HG03558 (cell line): ENCODE results near the gene COA4.
"Not testable (repeated sequence)": the region's sequence is repeated elsewhere in the genome, so short reads cannot be mapped to it uniquely, and the experiment has no call there.

Source experiments
- ATAC-seq: cut with Tn5 transposase; IDR thresholded peaks from one replicate; pipeline ENCODE4 v1.9.1; 2021; ENCODE audit warnings: moderate number of reproducible peaks; ENCODE audit not compliant: unreplicated experiment; ENCODE audit errors: extremely low read depth

COA4 gene

DNA sequence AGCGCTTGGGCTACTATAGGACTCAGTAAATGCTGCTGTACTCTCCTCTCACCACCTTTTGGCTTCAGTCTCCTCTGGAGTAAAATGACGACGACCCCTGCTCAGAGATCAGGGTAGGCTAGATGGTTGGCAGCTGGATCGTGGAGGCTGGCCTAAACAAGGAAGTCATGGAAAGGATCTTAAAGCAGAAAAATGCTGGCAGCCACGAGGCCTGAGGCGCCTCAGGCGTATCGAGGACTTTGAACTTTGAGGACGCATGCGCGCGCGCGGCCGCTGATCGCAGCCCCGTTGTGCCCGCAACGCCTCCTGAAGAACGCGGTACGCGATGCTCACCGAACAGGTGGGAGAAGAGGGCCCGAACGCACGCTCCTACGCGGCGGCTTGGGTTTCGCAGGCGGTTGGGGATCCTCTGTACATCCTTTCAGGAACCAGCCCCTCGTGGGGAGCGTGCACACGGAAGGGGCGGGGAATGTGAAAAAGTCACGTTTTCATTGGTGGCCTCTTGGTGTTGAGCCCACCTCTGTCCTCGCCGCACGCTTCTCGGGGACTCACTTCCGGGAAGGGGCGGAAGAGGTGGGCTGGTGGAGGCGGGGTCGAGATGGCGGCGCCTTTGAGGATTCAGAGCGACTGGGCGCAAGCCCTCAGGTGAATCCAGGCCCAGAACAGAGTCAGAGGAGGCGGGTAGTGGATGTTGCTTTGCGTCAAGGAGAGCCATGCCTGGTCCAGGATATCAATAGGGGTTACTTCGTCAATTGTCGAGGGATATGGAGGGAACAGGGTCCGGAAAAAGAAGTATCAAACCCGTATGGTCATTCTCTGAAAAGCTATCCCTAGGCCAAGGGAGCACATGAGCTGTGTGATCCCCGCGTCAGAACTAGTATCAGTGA is at the start of gene COA4, which contains the start of gene PAAF1:
COA4 (minus strand) TSS at position 423 of the 887 bp plus-strand sequence. CDS start 3,468 bp downstream, outside the sequence.
PAAF1 (plus strand) TSS at position 576 of the 887 bp plus-strand sequence; CDS start at position 599, 23 bp downstream.
- ATAC-seq, result peak; percentile 80

DNA sequence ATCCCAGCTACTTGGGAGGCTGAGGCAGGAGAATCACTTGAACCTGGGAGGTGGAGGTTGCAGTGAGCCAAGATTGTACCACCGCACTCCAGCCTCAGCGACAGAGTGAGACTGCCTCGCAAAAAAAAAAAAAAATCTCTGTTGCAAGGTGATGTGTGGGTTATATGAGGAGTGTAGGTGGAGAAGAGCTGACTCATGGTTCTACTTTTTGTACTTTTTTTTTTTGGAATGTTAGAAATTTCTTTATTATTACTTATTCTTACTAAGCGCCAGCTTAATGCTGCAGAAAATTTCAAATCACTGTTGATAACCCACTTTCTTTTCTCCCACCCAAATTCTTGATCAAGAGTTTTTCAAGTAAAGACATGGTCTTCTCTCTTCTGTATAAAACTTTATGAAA is 44.5 kb upstream of the COA4 start:
- no peak for ATAC-seq

DNA sequence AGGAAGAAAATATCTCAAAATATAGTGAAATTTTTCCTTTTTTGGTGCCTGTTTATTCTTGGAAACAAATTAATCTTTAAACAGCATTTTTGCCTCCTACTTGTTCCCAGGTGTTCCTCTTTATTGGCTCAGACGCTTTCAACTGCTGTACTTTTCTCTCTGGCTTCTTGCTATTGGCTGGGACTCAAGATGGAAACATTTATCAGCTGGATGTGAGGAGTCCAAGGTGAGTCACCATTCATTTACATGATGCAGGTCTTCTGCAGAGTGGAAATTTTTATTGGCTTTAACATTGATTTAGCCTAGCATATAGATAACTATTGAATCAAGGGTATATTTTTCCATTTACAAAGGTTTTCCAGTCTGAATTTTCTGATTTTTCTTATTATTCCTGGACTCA is 39.8 kb upstream of the COA4 start:
- no peak for ATAC-seq

DNA sequence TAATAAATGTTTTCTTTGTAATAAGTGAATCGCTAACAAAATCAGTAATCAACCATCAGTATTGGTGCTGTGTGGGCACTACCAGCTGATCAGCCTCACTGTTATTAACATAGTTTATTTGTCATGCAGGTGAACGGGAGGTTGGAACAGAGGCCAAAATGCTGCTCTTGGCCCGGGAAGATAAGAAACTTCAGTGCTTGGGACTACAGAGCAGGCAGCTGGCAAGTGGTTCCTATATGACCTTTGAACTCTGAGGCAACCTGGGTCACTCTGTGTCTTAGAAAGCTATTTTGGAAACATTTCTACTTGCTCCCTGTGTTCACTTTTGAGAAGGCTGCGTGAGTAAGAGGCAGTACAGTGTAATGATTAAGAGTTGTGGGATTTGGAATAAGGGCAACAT is 37.6 kb upstream of the COA4 start:
- no peak for ATAC-seq

DNA sequence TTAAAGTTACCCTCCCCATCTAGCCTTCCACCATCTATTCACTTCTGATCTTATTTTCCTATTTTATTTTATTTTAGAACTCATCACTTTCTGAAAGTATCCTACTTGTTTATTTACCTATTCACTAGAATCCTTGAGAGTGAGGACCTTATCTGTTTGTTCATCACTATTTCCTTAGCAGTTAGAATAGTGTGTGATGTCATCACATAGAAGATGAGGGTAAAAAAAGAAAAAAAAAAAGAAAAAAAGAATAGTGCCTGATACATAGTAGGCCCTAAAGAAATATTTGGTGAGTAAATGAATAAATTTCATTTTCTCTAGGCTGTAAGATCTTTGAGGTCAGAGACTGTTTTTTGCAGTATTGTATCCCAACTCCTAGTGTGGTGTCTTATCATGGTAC is 36.8 kb upstream of the COA4 start:
- no peak for ATAC-seq

DNA sequence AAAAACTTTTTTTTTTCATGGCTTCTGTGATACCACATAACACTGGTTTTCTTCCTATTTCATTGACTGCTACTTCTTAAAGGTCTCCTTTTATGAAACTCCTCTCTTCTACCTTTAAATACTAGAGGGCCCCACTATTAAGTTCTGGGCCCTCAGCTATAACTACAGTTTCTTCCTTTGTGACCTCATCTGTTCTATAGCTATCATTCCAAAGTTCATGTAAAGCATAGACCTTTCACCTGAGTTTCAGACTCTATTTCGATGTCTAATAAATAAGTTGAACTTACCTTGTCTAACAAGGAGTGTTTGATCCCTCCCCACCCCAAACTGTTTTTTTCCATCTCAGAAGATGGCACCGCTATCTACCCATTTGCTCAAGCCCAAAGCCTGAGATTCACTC is 35.4 kb upstream of the COA4 start:
- no peak for ATAC-seq

DNA sequence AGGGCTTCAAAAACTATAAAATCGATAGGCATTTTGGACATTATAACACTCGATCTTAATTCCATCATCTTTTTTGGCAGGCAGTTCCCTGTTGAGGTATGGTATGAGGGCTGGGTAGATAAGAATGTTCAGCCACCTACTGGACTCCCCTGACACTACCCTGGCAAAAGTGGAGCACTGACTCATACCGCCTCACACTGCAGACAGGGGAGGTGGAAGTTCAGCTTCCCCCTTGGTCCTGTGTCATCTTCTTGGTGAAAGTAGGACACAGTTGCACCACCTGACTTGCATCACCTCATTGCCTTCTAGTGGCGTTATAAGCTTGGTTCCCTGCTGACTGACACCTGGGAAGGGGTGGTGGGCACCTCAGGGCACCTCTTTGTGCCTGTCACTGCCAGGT is 30.5 kb upstream of the COA4 start:
- no peak for ATAC-seq

DNA sequence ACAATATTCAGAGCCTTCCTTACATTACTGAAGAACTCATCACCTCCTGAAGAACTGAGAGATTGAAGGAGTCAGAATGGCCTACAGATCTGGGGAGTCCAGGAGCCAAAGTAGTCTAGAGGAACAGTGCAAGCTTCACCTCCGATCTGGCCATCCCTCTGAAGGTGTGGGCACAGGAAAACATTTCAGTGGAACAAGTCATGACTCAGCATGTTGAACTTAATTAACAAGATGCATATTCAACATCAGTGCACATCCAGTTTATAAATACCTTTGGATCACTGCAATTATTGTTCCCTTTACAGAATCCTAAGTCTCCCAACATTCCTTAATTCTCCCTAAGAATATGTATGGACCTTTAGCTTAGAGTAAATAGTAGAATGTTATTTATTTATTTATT is 25.7 kb upstream of the COA4 start:
- ATAC-seq, result no peak

DNA sequence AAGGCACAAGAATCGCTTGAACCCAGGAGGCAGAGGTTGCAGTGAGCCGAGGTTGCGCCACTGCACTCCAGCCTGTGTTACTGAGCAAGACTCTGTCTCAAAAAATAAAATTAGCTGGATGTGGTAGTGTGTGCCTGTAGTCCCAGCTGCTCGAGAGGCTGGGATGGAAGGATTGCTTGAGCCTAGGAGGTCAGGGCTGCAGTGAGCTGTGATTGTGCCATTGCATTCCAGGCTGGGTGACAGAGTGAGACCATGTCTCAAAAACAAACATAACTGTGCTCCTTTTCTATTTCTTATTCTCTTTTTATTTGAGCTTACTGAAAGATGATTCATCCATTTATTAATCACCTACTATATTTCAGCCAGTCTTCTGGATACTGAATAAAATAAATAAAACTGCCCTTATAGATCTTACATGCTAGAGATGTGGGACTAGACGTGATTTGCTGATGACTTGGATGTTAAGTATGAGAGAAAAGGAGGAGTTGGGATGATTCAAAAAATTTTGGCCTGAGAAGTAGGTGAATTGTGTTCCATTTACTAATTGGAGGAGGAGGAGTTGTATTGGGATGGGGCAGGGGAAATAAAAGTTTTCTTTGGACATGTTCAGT is 18.2 kb upstream of the COA4 start:
- ATAC-seq, result no peak

DNA sequence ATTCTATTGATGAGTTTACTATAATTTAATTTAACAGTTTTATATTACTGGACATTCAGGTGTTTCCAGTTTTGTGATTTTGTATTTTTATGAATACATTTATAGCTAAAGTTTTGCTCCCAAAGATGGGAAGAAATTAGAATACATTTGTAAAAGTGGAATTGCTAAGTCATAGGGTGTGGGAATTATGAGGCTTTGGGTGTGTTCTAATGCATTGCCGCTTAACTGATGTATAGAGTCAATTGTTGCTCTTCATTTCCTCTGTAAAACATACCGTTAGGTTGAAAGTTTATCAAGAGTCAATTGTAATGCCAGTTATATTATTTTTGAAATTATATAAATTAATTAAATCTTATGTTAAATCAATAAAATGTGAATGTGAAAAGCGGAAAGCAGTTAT is 16.4 kb upstream of the COA4 start:
- no peak for ATAC-seq

DNA sequence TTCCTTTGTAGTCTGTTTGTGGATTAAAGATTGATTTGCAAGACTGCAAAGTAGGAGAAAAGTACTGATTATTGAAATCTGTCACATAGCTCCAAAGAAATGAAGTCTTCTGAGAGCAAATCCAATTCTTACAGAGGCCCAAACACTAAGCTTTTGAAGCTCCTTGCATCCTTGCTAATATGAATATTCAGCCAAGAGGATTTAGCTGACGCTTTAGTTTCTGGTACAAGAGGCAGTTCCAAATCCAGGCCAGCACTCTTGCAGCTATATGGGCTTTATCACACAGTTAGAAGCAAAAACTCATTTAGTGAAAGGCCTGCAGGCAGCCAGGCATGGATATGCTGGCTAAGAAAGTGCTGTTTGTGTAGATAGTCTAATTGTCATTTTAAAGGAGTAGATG is 12.9 kb upstream of the COA4 start:
- no peak for ATAC-seq

DNA sequence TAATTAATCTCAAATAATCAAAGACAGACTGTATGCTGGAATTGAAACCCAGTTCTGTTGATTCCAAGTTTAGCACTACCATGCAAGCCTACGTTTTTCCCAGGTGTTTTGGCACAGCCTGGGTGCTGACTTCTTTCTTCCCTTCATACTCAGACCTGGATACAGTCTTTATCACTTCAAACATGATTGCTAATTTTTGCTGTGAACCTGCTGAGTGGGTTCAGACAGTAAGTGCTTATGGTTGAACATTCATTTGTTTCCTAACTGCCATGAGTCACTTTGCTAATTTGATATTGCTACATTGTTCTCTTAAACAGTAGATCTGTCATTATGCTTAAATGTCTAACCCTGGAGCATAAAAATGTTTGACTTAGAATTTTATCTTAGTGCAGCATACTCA is 12.4 kb upstream of the COA4 start:
- no peak for ATAC-seq

DNA sequence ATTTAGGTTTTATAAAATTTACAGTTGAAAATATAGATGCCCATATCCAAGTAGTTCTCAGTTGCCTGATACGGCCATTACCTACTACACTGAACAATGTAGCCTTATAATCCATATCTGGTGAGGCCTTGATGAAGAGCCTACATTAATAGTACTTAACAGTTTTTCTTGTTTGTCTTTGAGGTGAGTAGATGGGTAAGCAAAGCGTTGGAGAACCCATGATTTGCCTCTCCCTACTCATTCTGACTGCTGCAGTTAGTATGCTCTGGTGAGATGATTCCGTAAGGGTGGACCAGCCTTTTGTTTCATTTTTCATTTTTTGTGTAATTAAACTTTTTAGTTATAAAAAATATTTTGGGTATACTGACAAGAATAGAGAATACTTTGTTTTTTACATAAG is 11.6 kb upstream of the COA4 start:
- ATAC-seq, result no peak

DNA sequence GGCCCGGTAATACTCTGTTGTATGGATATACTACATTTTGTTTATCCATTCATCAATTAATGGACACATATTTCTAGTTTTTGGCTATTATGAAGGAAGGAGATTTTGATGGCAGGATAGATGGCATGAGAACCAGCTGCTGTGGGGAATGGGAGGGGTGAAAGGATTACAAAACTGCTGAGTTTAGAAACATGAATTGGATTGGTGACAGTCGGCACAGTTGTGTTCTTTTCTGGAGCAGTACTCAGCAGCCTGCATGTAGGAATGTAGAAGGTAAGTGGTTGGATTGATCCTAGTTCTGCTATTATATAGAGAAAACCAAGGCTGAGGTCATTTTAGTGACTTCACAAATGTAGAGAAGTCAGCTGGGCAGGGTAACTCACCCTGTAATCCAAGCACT is 7.2 kb upstream of the COA4 start:
- no peak for ATAC-seq

DNA sequence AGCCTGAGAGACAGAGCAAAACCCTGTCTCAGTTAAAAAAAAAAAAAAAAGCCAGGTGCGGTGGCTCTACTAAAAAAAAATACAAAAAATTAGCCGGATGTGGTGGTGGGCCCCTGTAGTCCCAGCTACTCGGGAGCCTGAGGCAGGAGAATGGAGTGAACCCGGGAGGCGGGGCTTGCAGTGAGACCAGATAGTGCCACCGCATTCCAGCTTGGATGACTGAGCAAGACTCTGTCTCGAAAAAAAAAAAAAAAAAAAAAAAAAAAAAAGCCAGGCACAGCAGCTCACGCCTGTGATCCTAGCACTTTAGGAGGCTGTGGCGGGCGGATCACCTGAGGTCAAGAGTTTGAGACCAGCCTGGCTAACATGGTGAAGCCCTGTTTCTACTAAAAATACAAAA is 3.8 kb upstream of the COA4 start:
- not testable (repeated sequence) for ATAC-seq

DNA sequence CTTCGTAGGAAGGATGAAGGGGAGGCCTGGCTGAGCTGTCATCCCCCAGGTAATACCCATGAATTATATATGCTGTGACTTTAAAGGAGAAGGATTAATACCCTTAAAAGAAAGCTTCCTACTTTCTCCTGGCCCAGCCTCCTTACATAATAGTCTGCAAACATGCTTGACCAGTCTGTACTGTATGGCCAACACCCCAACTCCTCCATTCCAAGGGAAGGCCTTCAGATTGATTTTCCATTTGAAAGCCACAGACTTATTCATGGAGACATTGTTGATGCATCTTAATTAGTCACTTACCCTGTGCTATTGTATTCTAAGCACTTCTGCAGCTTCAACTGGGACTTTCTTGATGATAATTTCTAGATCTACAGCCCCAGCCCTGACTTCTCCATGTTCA is 2.1 kb upstream of the COA4 start:
- no peak for ATAC-seq

DNA sequence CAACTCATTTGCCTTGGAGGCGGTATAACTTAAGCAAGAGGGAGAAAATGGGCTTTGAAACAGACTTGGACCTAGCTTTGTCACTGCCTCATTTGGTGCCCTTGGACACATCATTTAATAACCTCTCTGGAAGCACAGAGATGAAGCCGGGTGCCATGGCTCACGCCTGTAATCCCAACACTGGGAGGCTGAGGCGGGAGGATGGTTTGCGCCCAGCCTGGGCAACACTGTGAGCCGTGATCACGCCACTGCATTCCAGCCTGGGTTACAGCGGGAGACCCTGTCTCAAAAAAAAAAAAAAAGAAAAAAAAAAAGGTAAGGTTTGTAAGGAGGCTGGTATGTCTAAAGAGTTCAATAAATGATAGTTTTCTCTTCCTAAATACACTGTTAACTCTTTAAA is 806 bp downstream of the COA4 start:
- no peak for ATAC-seq

DNA sequence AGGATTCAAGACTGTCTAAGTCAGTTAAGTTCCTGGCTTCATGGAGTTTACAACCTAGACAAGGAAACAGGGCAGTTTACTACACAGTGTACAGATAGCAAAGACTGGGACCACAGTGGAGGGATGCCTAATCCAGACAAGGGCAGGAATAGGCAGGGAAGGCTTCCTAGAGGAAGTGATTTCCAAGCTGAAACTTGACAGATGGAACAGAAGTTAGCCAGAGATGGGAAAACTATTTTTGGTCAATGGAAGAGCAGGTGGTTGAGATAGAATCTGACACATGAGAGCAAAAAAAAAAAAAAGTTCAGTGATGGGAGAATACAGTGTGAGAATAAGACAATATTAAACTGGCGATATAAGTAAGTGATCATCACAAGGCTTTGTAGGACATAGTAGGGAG is 1.3 kb downstream of the COA4 start:
- no peak for ATAC-seq

DNA sequence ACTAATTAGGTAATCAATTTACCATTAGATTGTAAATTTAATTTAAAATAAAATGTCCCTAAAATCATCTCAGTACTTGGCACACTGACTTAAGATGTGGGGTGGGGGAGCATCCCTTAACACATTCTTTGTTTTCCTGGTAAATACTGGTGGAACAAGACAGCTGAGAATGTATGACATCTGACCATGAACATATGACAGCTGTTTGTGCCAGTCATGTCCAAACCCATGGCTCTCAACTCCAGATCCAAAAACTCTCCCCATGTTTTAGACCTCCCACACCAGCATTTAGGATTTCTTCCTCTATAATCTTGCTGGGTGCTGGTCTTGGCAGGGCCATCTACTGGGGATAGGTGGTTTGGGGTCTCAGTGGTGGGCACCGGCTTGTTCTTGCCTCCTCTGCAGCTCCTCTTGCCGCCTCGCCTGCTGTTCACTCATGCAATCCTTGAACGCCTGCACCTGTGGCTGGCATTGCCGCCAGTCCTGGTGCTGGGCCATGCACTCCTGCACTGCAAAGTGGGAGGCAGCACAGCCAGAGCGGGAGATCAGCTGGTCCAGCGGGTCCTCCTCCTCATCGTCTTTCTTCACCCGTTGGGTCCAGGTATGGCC is 3.8 kb downstream of the COA4 start:
- no peak for ATAC-seq

DNA sequence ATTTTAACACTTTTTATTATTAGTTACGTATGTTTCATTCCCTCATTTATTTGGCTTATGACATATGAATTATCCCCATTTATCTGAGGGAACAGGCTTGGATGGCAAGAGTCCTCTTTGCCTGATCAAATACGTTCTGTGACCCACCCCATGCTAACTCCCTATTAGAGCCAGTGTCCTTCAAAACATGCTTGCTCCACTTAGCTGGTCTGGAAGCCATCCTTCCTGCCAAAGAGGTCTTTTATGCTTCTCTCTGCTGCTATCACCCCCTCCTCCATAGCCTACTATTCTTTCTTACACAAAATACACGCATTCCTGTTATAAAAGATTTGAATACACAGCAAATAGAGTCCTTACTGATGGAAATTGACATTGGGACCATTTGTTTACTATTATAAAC is 6.4 kb downstream of the COA4 start:
- ATAC-seq, result no peak

DNA sequence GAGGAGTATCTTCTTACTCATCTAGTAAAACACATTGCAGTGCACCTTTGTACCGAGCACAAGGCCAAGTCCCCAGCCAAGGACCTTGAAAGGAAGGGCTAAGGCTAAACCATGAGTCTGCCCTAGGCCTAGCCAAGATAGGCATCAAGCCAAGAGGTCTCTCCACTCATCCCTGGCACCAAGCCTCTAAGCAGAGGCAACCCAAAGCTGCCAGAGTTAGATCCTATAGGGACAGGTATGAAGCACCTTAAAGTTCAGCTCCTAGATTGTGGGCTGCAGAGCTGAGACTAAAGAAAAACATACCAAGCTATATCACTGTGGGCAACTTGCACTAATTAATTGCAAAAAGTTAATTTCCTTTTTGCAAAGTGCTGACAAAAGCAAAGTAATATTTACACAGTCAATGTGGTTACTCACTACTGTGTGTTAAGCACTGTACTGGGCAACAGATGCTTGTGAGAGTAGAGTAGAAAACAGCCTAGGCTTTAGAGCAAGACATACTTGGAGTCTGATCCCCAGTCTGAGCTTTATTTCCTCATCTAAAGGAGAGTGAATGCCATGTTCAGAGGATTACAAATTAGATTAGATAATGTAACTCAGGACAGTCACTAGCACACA is 7.2 kb downstream of the COA4 start:
- ATAC-seq, result no peak
